ENCODE measurements around the gene ADIPOQ. TPM values are rescaled to one million over a fixed set of nuclear protein-coding genes. Genes with fewer than 3 reads are reported as not detected.

ADIPOQ gene
- total and polyA plus RNA-seq, 2 of the 13 experiments (the other 11 are each of a cell fraction or from before 2014, with no cell fraction given), result not detected

DNA sequence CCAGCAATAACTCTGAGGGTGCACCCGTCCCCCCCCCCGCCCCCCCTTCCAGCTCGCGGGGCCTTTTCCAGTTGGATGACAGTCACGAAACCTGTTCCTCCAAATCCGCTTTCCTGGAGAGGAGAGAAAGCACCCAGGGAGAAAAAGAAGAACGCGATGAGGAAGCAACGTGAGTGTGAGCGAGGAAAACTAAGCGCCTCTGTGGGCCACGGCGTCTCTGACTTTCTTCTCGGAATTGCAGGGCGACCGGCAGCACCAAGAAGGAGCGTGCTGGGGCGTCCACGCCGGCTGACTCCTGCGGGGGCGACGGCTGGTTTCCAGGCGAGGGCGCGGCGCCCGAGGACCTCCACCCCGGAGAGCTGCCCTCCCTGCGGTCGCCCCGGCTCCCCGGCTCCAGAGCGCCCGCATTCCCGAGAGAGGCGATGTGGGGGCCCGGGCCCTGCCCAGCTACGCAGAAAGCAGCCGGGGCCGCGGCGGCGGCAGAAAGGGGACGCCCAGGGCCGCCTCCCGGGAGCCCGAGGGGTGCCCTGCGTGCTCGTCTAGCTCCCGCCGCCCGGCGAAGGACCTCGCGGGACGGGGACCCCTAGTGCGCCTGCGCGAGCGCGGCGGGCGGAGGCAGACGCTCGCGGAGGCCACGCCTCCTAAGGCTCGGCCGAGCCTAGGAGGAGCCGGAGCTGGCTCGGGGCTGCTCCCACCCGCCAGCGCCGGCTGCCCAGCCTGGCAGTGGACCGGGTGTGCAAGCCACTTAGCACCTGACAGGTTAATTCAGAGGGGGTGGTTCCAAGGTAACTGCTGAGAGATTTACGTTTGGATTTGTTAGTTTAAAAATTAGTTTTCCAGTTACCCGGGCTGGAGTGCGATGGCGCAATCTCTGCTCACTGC is 15.3 kb upstream of the ADIPOQ start (continued):
- no peak for TF ChIP-seq U2AF1 (optimal IDR thresholded peaks at IDR 0.05; ENCODE audit: low read depth, low read length)
- TF ChIP-seq, protein P1, sequence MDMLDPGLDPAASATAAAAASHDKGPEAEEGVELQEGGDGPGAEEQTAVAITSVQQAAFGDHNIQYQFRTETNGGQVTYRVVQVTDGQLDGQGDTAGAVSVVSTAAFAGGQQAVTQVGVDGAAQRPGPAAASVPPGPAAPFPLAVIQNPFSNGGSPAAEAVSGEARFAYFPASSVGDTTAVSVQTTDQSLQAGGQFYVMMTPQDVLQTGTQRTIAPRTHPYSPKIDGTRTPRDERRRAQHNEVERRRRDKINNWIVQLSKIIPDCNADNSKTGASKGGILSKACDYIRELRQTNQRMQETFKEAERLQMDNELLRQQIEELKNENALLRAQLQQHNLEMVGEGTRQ (IDR thresholded peaks at IDR 0.05; ENCODE audit: low read depth, low read length), result no peak
- TF ChIP-seq, protein P1 (CRISPR knock-in tag; IDR thresholded peaks at IDR 0.05; ENCODE audit: borderline replicate concordance), result no peak
- no peak for TF ChIP-seq PAWR (CRISPR knock-in tag; IDR thresholded peaks at IDR 0.05; ENCODE audit: borderline replicate concordance)
- no peak for TF ChIP-seq ZFP36L1 (CRISPR knock-in tag; IDR thresholded peaks at IDR 0.05)
- no peak for TF ChIP-seq PAX8 (CRISPR knock-in tag; IDR thresholded peaks at IDR 0.05; ENCODE audit: borderline replicate concordance)
- no peak for TF ChIP-seq AKAP8 (CRISPR knock-in tag; IDR thresholded peaks at IDR 0.05)
- peak; percentile 73 for TF ChIP-seq POLR2G (IDR thresholded peaks at IDR 0.05; ENCODE audit: low read depth, low read length)
- TF ChIP-seq MED13 (CRISPR knock-in tag; IDR thresholded peaks at IDR 0.05), result no peak
- peak; percentile 54 for TF ChIP-seq ZNF883 (CRISPR knock-in tag; IDR thresholded peaks at IDR 0.05; ENCODE audit: not compliant biosample characterization)
- TF ChIP-seq MIER3 (CRISPR knock-in tag; IDR thresholded peaks at IDR 0.05; ENCODE audit: borderline replicate concordance), result no peak
- TF ChIP-seq CREB3 (CRISPR knock-in tag; IDR thresholded peaks at IDR 0.05), result no peak
- TF ChIP-seq ATF7-NPFF (CRISPR knock-in tag; IDR thresholded peaks at IDR 0.05; ENCODE audit: low read depth), result no peak; the same call in 1 of the 2 replicates
- no peak for TF ChIP-seq HNF1A (IDR thresholded peaks at IDR 0.05; ENCODE audit: low read depth)
- TF ChIP-seq HNF1A (CRISPR knock-in tag; IDR thresholded peaks at IDR 0.05; ENCODE audit: borderline replicate concordance), result no peak
- TF ChIP-seq JUNB (CRISPR knock-in tag; IDR thresholded peaks at IDR 0.05; ENCODE audit: borderline replicate concordance), result no peak
- TF ChIP-seq BCL6 (CRISPR knock-in tag; IDR thresholded peaks at IDR 0.05), result peak; percentile 79
- peak; percentile 75 for TF ChIP-seq TFDP2 (CRISPR knock-in tag; IDR thresholded peaks at IDR 0.05)
- TF ChIP-seq ZNF567 (CRISPR knock-in tag; IDR thresholded peaks at IDR 0.05; ENCODE audit: borderline replicate concordance), result no peak
- no peak for TF ChIP-seq ZNF337 (CRISPR knock-in tag; IDR thresholded peaks at IDR 0.05; ENCODE audit: borderline replicate concordance, low read depth)
- 0 out of 2 replicates have a peak, but pooled peaks have one; percentile 2 for TF ChIP-seq ZMAT3 (CRISPR knock-in tag; conservative IDR thresholded peaks at IDR 0.05)
